ENCODE measurements around the gene YTHDC2.
A peak's percentile ranks its signal among the peaks of the same experiment; 100 is the strongest.

Gene YTHDC2

GRCh38 chr5:113531481-113532159 lies 18.1 kb downstream of the YTHDC2 start:
- FAIRE-seq = no peak
- no peak for TF ChIP-seq PAX5 (IDR thresholded peaks at IDR 0.05; ENCODE audit: insufficient read depth, low read length, severe bottlenecking)
- no peak for TF ChIP-seq POU2F2 (IDR thresholded peaks at IDR 0.05; ENCODE audit: low read depth, low read length)
- no peak for TF ChIP-seq POLR2AphosphoS5 (IDR thresholded peaks at IDR 0.05; ENCODE audit: low read depth, low read length)
- TF ChIP-seq SPI1 (IDR thresholded peaks at IDR 0.05; ENCODE audit: low read depth, low read length) = no peak
- no peak for TF ChIP-seq POLR2A (IDR thresholded peaks at IDR 0.05; ENCODE audit: low read depth, low read length)
- no peak for TF ChIP-seq TAF1 (IDR thresholded peaks at IDR 0.05; ENCODE audit: low read depth, low read length)
- no peak for DNase-seq (ENCODE audit: insufficient read length, low spot score)

- no peak for TF ChIP-seq POLR2A (IDR thresholded peaks at IDR 0.05; ENCODE audit: low read depth, low read length)
- no peak for TF ChIP-seq TAF1 (IDR thresholded peaks at IDR 0.05; ENCODE audit: low read depth, low read length)
- TF ChIP-seq PAX5 (IDR thresholded peaks at IDR 0.05; ENCODE audit: insufficient read depth, low read length, severe bottlenecking) = no peak
- no peak for TF ChIP-seq POU2F2 (IDR thresholded peaks at IDR 0.05; ENCODE audit: low read depth, low read length)
- TF ChIP-seq POLR2AphosphoS5 (IDR thresholded peaks at IDR 0.05; ENCODE audit: low read depth, low read length) = no peak
- no peak for TF ChIP-seq SPI1 (IDR thresholded peaks at IDR 0.05; ENCODE audit: low read depth, low read length)
- no peak for DNase-seq (ENCODE audit: insufficient read length, low spot score)
- no peak for FAIRE-seq
These were observed 24.8 kb downstream of the YTHDC2 start for GRCh38 chr5:113538313-113538712.

- DNase-seq (ENCODE audit: insufficient read length, low spot score) (no peak), FAIRE-seq (no peak)
- TF ChIP-seq POU2F2 (IDR thresholded peaks at IDR 0.05; ENCODE audit: low read depth, low read length) (no peak), PAX5 (IDR thresholded peaks at IDR 0.05; ENCODE audit: insufficient read depth, low read length, severe bottlenecking) (no peak), TAF1 (IDR thresholded peaks at IDR 0.05; ENCODE audit: low read depth, low read length) (no peak), POLR2AphosphoS5 (IDR thresholded peaks at IDR 0.05; ENCODE audit: low read depth, low read length) (no peak), POLR2A (IDR thresholded peaks at IDR 0.05; ENCODE audit: low read depth, low read length) (no peak), SPI1 (IDR thresholded peaks at IDR 0.05; ENCODE audit: low read depth, low read length) (no peak)
These were observed 33.2 kb downstream of the YTHDC2 start for GRCh38 chr5:113546703-113547183.

GRCh38 chr5:113548396-113548795 lies 34.9 kb downstream of the YTHDC2 start:
- FAIRE-seq = no peak
- TF ChIP-seq POU2F2 (IDR thresholded peaks at IDR 0.05; ENCODE audit: low read depth, low read length) (no peak), PAX5 (IDR thresholded peaks at IDR 0.05; ENCODE audit: insufficient read depth, low read length, severe bottlenecking) (no peak), POLR2A (IDR thresholded peaks at IDR 0.05; ENCODE audit: low read depth, low read length) (no peak), POLR2AphosphoS5 (IDR thresholded peaks at IDR 0.05; ENCODE audit: low read depth, low read length) (no peak), SPI1 (IDR thresholded peaks at IDR 0.05; ENCODE audit: low read depth, low read length) (no peak), TAF1 (IDR thresholded peaks at IDR 0.05; ENCODE audit: low read depth, low read length) (no peak)

GRCh38 chr5:113552137-113552536 lies 38.6 kb downstream of the YTHDC2 start:
- TF ChIP-seq TAF1 (IDR thresholded peaks at IDR 0.05; ENCODE audit: low read depth, low read length) = no peak
- TF ChIP-seq POU2F2 (IDR thresholded peaks at IDR 0.05; ENCODE audit: low read depth, low read length) = no peak
- no peak for TF ChIP-seq SPI1 (IDR thresholded peaks at IDR 0.05; ENCODE audit: low read depth, low read length)
- no peak for TF ChIP-seq POLR2AphosphoS5 (IDR thresholded peaks at IDR 0.05; ENCODE audit: low read depth, low read length)
- no peak for TF ChIP-seq PAX5 (IDR thresholded peaks at IDR 0.05; ENCODE audit: insufficient read depth, low read length, severe bottlenecking)
- TF ChIP-seq POLR2A (IDR thresholded peaks at IDR 0.05; ENCODE audit: low read depth, low read length) = no peak
- DNase-seq (ENCODE audit: insufficient read length, low spot score) (no peak), FAIRE-seq (no peak)

More at GRCh38 chr5:113548396-113548795, 34.9 kb downstream of the YTHDC2 start:
- DNase-seq (ENCODE audit: insufficient read length, low spot score) = no peak

GRCh38 chr5:113552620-113553019 lies 39.1 kb downstream of the YTHDC2 start:
- no peak for DNase-seq (ENCODE audit: insufficient read length, low spot score)
- TF ChIP-seq POLR2AphosphoS5 (IDR thresholded peaks at IDR 0.05; ENCODE audit: low read depth, low read length) (no peak), SPI1 (IDR thresholded peaks at IDR 0.05; ENCODE audit: low read depth, low read length) (no peak), POLR2A (IDR thresholded peaks at IDR 0.05; ENCODE audit: low read depth, low read length) (no peak), POU2F2 (IDR thresholded peaks at IDR 0.05; ENCODE audit: low read depth, low read length) (no peak), PAX5 (IDR thresholded peaks at IDR 0.05; ENCODE audit: insufficient read depth, low read length, severe bottlenecking) (no peak), TAF1 (IDR thresholded peaks at IDR 0.05; ENCODE audit: low read depth, low read length) (no peak)
- FAIRE-seq = no peak

- no peak for FAIRE-seq
- TF ChIP-seq PAX5 (IDR thresholded peaks at IDR 0.05; ENCODE audit: insufficient read depth, low read length, severe bottlenecking) (no peak), POLR2A (IDR thresholded peaks at IDR 0.05; ENCODE audit: low read depth, low read length) (no peak)
- no peak for DNase-seq (ENCODE audit: insufficient read length, low spot score)
These were observed 49.4 kb downstream of the YTHDC2 start for GRCh38 chr5:113562828-113563400.

- DNase-seq (ENCODE audit: insufficient read length, low spot score) (no peak), FAIRE-seq (peak; percentile 41)
- TF ChIP-seq POLR2AphosphoS5 (IDR thresholded peaks at IDR 0.05; ENCODE audit: low read depth, low read length) (no peak), POLR2A (IDR thresholded peaks at IDR 0.05; ENCODE audit: low read depth, low read length) (no peak)
These were observed 55.9 kb downstream of the YTHDC2 start for GRCh38 chr5:113569396-113569795.

GRCh38 chr5:113572716-113573115 lies 59.2 kb downstream of the YTHDC2 start:
- DNase-seq (ENCODE audit: insufficient read length, low spot score) = no peak
- TF ChIP-seq POU2F2 (IDR thresholded peaks at IDR 0.05; ENCODE audit: low read depth, low read length) = no peak
- TF ChIP-seq POLR2A (IDR thresholded peaks at IDR 0.05; ENCODE audit: low read depth, low read length) = no peak
- TF ChIP-seq PAX5 (IDR thresholded peaks at IDR 0.05; ENCODE audit: insufficient read depth, low read length, severe bottlenecking) = no peak
- no peak for TF ChIP-seq TAF1 (IDR thresholded peaks at IDR 0.05; ENCODE audit: low read depth, low read length)
- no peak for TF ChIP-seq POLR2AphosphoS5 (IDR thresholded peaks at IDR 0.05; ENCODE audit: low read depth, low read length)
- no peak for TF ChIP-seq SPI1 (IDR thresholded peaks at IDR 0.05; ENCODE audit: low read depth, low read length)
- no peak for FAIRE-seq

GRCh38 chr5:113574417-113574816 lies 60.9 kb downstream of the YTHDC2 start:
- no peak for DNase-seq (ENCODE audit: insufficient read length, low spot score)
- no peak for FAIRE-seq
- no peak for TF ChIP-seq TAF1 (IDR thresholded peaks at IDR 0.05; ENCODE audit: low read depth, low read length)
- TF ChIP-seq SPI1 (IDR thresholded peaks at IDR 0.05; ENCODE audit: low read depth, low read length) = no peak
- no peak for TF ChIP-seq POLR2A (IDR thresholded peaks at IDR 0.05; ENCODE audit: low read depth, low read length)

Measured in GM12891 (cell line).